Erythroblast (primary cell): Measurements from ENCODE around the gene YPEL2.

ENCODE experiments used
- GATA1 ChIP-seq: IDR thresholded peaks from 2 replicates; pipeline ENCODE4 v1.6.1; 2011; ENCODE audit warnings: low read depth, mild to moderate bottlenecking, control low read depth, low read length, moderate library complexity
- POLR2A ChIP-seq: IDR thresholded peaks from 2 replicates; pipeline ENCODE4 v1.6.1; 2011; ENCODE audit warnings: mild to moderate bottlenecking, low read length

- no peak for TF ChIP-seq POLR2A
- TF ChIP-seq GATA1: no peak
Observed at GRCh38 chr17:59342681-59343131, 11.3 kb downstream of the YPEL2 start.
